GM12874 (cell line): ENCODE results near the gene RIC3.

Experiments used
- TF ChIP-seq, protein P1 (sequence below): IDR thresholded peaks from 2 replicates; pipeline ENCODE4 v1.5.1; 2011; ENCODE audit warnings: low read depth, mild to moderate bottlenecking, control low read depth, low read length, moderate library complexity; ENCODE audit not compliant: insufficient read depth

The RIC3 gene

DNA sequence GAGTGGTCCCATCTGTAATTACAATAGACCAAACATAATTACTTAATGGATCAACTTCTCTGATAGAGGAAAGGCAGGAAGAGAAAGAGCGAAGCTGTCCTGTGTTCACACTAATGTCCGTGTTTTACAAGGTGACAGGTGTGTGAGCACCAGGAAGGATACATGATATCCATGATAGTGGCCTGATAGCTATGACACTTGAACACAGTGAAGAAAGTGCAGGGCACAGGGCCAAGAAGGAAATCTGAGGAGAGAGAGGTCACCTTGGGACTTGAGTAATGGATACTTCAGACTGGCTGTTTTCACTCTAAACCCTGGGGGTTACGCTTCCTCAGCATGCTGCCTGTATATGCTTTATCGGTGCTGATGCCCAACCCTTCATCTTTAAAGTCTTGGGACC, 58.4 kb downstream of the RIC3 start:
- TF ChIP-seq, protein P1, sequence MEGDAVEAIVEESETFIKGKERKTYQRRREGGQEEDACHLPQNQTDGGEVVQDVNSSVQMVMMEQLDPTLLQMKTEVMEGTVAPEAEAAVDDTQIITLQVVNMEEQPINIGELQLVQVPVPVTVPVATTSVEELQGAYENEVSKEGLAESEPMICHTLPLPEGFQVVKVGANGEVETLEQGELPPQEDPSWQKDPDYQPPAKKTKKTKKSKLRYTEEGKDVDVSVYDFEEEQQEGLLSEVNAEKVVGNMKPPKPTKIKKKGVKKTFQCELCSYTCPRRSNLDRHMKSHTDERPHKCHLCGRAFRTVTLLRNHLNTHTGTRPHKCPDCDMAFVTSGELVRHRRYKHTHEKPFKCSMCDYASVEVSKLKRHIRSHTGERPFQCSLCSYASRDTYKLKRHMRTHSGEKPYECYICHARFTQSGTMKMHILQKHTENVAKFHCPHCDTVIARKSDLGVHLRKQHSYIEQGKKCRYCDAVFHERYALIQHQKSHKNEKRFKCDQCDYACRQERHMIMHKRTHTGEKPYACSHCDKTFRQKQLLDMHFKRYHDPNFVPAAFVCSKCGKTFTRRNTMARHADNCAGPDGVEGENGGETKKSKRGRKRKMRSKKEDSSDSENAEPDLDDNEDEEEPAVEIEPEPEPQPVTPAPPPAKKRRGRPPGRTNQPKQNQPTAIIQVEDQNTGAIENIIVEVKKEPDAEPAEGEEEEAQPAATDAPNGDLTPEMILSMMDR, result no peak

DNA sequence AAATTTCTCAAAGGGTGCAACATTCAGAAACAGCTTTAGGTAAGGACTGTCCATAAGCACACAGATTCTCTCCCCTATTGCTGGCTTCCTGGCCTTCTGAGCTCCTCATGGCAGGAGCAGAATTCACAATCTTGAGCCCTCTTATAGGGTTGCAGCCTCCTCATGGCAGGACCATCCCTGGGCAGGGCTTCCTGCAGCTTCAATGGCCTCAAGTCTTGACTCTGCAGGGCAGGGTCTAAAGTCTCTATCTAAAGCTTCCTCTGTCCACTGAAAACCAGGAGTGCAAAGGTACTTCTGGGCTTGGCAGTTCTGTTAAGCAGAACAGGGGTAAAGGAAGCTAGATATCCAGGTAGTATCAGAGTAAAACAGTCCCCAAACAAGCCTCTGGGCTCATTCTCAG, 59.1 kb downstream of the RIC3 start:
- TF ChIP-seq, protein P1, result no peak

DNA sequence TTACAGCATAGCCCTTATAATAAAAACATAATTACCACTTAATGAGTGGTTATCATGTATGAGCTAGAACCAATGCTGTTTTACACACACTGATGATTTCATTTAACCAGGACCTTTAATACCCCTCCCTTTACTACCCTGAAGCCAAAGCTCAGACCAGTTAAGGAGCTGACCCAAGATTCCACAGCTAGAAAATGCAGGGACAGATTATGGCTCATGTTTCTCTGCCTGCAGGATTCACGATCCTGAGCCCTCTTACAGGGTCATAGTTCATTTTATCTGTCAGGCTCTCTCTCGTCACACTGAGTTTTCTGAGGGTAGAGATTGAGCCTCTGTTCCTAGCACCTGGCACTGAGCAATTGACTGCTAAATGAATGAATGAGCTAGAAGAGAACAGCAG, 60.4 kb downstream of the RIC3 start:
- TF ChIP-seq, protein P1, result no peak

DNA sequence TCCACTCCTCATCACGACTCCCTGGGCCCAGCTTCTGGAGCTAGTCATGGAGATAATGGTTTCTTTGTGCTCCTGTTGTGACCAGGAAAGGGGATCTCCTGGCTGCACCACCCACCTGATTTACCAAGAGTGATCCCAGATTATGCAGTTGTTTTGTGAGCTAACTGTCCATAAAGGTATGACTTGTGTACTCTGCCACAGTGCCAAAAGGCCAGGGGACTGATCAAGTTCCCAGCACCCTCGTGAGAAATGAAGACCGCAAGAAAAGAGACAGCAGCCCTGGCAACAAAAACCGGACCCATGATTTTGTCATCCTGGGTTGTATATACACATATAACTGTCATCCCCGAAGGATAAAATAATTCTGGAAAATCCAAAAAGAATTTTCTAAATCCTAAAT, 61.2 kb downstream of the RIC3 start:
- TF ChIP-seq, protein P1, result no peak

- TF ChIP-seq, protein P1, result no peak
Observed at GRCh38 chr11:8106679-8107078, 62.1 kb downstream of the RIC3 start.

DNA sequence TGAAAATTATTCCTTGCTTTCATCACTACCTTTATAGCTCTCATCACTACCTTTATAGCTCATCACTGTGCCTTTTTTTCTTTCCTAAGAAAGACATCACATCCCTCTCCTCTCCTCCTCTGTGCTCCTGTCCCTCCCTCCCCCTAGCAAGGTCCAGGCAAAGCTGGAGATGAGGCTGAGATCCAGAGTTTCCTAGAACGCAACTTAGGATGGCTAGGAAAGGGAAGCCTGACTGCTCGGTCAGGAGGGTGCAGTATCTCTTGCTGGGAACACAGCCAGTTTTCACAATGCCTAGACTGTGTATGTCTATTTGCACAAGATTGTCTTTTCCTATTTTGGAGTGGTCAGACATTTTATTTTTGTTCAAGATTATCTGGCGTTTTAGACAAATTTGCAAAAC, 63.2 kb downstream of the RIC3 start:
- TF ChIP-seq, protein P1, result no peak

DNA sequence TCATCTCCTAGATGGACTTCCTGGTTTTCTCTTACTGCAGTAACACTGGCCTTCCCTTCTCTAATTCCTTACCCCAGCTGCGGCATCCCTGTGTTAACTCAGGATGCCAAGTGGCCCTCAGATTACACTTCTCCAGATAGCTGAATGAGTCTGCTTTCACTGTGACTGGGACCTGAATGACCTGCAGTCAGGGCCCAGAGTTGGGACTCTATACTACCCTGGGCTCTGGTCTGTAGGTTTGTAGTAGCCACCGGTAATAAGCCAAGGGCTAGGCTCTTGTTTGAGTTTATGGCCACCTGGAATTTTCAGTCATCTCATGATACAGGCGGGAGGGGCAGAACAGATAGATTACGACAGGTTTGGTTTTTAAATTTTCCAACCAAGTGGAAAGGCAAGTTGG, 63.7 kb downstream of the RIC3 start:
- TF ChIP-seq, protein P1, result no peak

DNA sequence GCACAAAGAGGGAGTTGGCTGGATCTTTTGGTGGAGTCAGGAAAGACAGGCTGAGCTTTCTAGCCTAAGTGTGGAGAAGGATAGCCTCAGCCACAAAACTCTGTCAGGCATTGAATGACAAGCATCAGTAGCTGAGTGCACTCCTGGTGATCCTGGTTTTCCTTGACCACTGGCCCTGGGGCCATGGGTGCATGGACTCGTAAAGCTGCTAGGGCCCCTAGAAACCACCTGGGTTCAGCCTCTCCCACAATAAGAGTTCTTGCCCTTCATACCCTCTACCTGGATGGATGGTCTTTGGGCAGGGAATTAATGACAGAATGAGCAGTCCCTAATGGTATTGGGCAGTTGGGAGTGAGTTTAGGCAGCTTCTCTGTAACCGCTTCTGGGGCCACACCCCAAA, 64.9 kb downstream of the RIC3 start:
- TF ChIP-seq, protein P1, result no peak
